GM12878 (cell line): ENCODE results near the gene DLG2. TPM values are rescaled to one million over a fixed set of nuclear protein-coding genes. Genes with fewer than 3 reads are reported as not detected.

Experiments
- ATAC-seq: fragments of 200-7000 bp; cut with Tn5 transposase; 3 replicates; pipeline ENCODE4 v1.9.1; 2020; ENCODE audit warnings: mild to moderate bottlenecking, moderate library complexity
- BruUV-seq: library from RNA; stranded (reverse); fragments of 400-500 nt; replicated peaks from 2 replicates; lab custom pipeline; 2021; lab: Mats Ljungman, UMichigan
- CTCF ChIA-PET: fragments of 300-600 bp; sonication (Branson Sonifier 250); formaldehyde crosslinking; extraction: SDS; loops from one replicate; lab custom pipeline; 2021; ENCODE audit warnings: inconsistent platforms; lab: Yijun Ruan, JAX
- POLR2A ChIA-PET: fragments of 350-600 bp; formaldehyde crosslinking; extraction: SDS; loops from one replicate; lab custom pipeline; 2021; ENCODE audit warnings: inconsistent platforms; lab: Charles Lee
- RAD21 ChIA-PET: fragments of 300-600 bp; sonication (Branson Sonifier 250); formaldehyde crosslinking; loops from one replicate; lab custom pipeline; 2023; ENCODE audit warnings: antibody characterized with exemption; ENCODE audit not compliant: unreplicated experiment; lab: Charles Lee
- SMC1A ChIA-PET: fragments of 300-600 bp; sonication (Branson Sonifier 250); formaldehyde crosslinking; loops from one replicate; lab custom pipeline; 2023; ENCODE audit not compliant: unreplicated experiment, uncharacterized antibody; lab: Charles Lee
- DNase-seq: peaks from one replicate; pipeline ENCODE4 v3.0.0-alpha.2; 2011; ENCODE audit warnings: low read depth, low spot score
- FAIRE-seq: peaks from 3 replicates; lab custom pipeline; 2011; peaks lifted over from hg19 to GRCh38; lab: Jason Lieb, UNC
- H2AFZ ChIP-seq: 2 replicates; pipeline ENCODE4 v1.6.0; 2011; ENCODE audit warnings: low read depth, low read length, control low read depth; ENCODE audit not compliant: control insufficient read depth
- H3K27ac ChIP-seq: 2 replicates; pipeline ENCODE4 v1.5.1; 2011; ENCODE audit warnings: control low read depth; ENCODE audit not compliant: control insufficient read depth, insufficient read depth
- H3K27me3 ChIP-seq, 2 experiments: replicated peaks in 1 of 2; 2 replicates each; pipeline versions ENCODE4 v1.6.0 to v1.6.1; 2011; ENCODE audit warnings: low read length in 1 of 2; ENCODE audit not compliant: control insufficient read depth in 2 of 2, insufficient read depth in 2 of 2
- H3K36me3 ChIP-seq, 2 experiments: 2 replicates each; pipeline ENCODE4 v1.5.1; 2011; ENCODE audit warnings: low read length in 1 of 2; ENCODE audit not compliant: control insufficient read depth in 2 of 2, insufficient read depth in 2 of 2
- H3K4me1 ChIP-seq: 2 replicates; pipeline ENCODE4 v1.6.1; 2011; ENCODE audit warnings: mild to moderate bottlenecking, low read length, moderate library complexity, mixed read lengths; ENCODE audit not compliant: control insufficient read depth, insufficient read depth
- H3K4me2 ChIP-seq: 2 replicates; pipeline ENCODE4 v1.6.0; 2011; ENCODE audit warnings: control low read depth; ENCODE audit not compliant: control insufficient read depth, insufficient read depth
- H3K4me3 ChIP-seq: fragments of 200-600 bp; sonication (generic); 2 replicates; pipeline ENCODE4 v1.5.1; 2016
- H3K79me2 ChIP-seq: 2 replicates; pipeline ENCODE4 v1.6.0; 2011; ENCODE audit warnings: low read length; ENCODE audit not compliant: control insufficient read depth, insufficient read depth
- H3K9ac ChIP-seq: 2 replicates; pipeline ENCODE4 v1.8.0; 2011; ENCODE audit warnings: low read length, control low read depth, mixed read lengths; ENCODE audit not compliant: control insufficient read depth, insufficient read depth
- H3K9me3 ChIP-seq: replicated peaks from 3 replicates; pipeline ENCODE4 v1.5.1; 2011; ENCODE audit warnings: mild to moderate bottlenecking, low read length; ENCODE audit not compliant: control insufficient read depth, insufficient read depth
- H4K20me1 ChIP-seq: 2 replicates; pipeline ENCODE4 v1.6.0; 2011; ENCODE audit not compliant: control insufficient read depth, insufficient read depth
- BACH1 ChIP-seq: fragments of 450-650 bp; IDR thresholded peaks from 2 replicates; pipeline ENCODE4 v1.6.1; 2017; ENCODE audit warnings: mild to moderate bottlenecking, borderline replicate concordance
- EP300 ChIP-seq, 2 experiments: fragments of 150-350 bp in 1 of 2; IDR thresholded peaks; 2 replicates each; pipeline ENCODE4 v1.6.1; 2011 to 2012; ENCODE audit warnings: low read depth in 2 of 2, low read length in 2 of 2, borderline replicate concordance in 1 of 2, improper control_type of control experiment in 1 of 2, inconsistent platforms in 1 of 2; ENCODE audit not compliant: control insufficient read depth in 1 of 2
- HSF1 ChIP-seq: fragments of 150-350 bp; IDR thresholded peaks from 2 replicates; pipeline ENCODE4 v1.6.1; 2014; ENCODE audit warnings: mild to moderate bottlenecking, low read depth, low read length
- MAX ChIP-seq: IDR thresholded peaks from 2 replicates; pipeline ENCODE4 v1.6.1; 2012; ENCODE audit warnings: low read depth, low read length, improper control_type of control experiment
- SMC3 ChIP-seq: IDR thresholded peaks from 2 replicates; pipeline ENCODE4 v1.6.1; 2011; ENCODE audit warnings: low read length, improper control_type of control experiment, borderline replicate concordance
- STAT3 ChIP-seq: IDR thresholded peaks from 2 replicates; pipeline ENCODE4 v1.6.1; 2011; ENCODE audit warnings: low read depth, low read length, improper control_type of control experiment
- SUPT20H ChIP-seq: IDR thresholded peaks from 2 replicates; pipeline ENCODE4 v1.6.1; 2011; ENCODE audit warnings: low read depth, mild to moderate bottlenecking, low read length, moderate library complexity, borderline replicate concordance; ENCODE audit not compliant: control insufficient read depth
- TBL1XR1 ChIP-seq: IDR thresholded peaks from 2 replicates; pipeline ENCODE4 v1.6.1; 2012; ENCODE audit warnings: low read depth, low read length, improper control_type of control experiment
- WGBS: methylation state at CpG from one replicate; pipeline ENCODE4 v1.1.6; 2016; ENCODE audit warnings: low lambda C conversion rate; ENCODE audit not compliant: insufficient replicate concordance, insufficient coverage; ENCODE audit errors: missing lambda C conversion rate; 5-methylcytosine and 5-hydroxymethylcytosine counted together
- in situ Hi-C: fragments of 300-500 bp; cut with MboI; formaldehyde crosslinking; loops from 9 replicates; pipeline ENCODE4 v1.14.3; 2018; ENCODE audit warnings: mixed read lengths
- intact Hi-C: fragments of 100-400 bp; cut with micrococcal nuclease; formaldehyde crosslinking; loops from one replicate; pipeline ENCODE4 v1.14.2; 2022; ENCODE audit not compliant: unreplicated experiment
- polyA plus RNA-seq, 11 experiments: library from polyadenylated mRNA; depleted of rRNA in 4 of 11; unstranded in 6 of 11; stranded (reverse) in 5 of 11; fragments of >200 nt; fragmentation: Nextera tagmentation in 4 of 11; fragmentation: Illumina TruSeq in 1 of 11; extraction: Ambion mirVana in 4 of 11; extraction: Trizol in 1 of 11; gene quantifications; 1 replicate in 1 of 11; 2 replicates in 10 of 11; pipeline versions ENCODE4 v1.2.1 to v1.2.3, GENCODE V29; 2011 to 2016; ENCODE audit warnings: inconsistent platforms in 2 of 11, missing spikeins in 2 of 11, low read depth in 1 of 11
- total RNA-seq, 4 experiments: library from RNA; depleted of rRNA in 3 of 4; stranded (reverse); fragments of >200 nt in 3 of 4; fragmentation: Illumina TruSeq in 1 of 4; extraction: Trizol in 1 of 4; gene quantifications; 2 replicates each; pipeline versions ENCODE4 v1.2.1 to v1.2.3, GENCODE V29; 2013 to 2021
- TF ChIP-seq, protein P1 (sequence below): fragments of 450-650 bp; IDR thresholded peaks from 2 replicates; pipeline ENCODE4 v1.6.1; 2016; ENCODE audit warnings: mild to moderate bottlenecking
- TF ChIP-seq, protein P2 (sequence below): fragments of 450-650 bp; formaldehyde crosslinking; IDR thresholded peaks from 2 replicates; pipeline ENCODE4 v1.4.0; 2020; ENCODE audit warnings: mild to moderate bottlenecking, moderate library complexity

The DLG2 gene
- total and polyA plus RNA-seq, 10 of the 15 experiments (the other 5 are each of a cell fraction or from before 2014, with no cell fraction given), result 0.09 to 0.98 (median 0.35) TPM

DNA sequence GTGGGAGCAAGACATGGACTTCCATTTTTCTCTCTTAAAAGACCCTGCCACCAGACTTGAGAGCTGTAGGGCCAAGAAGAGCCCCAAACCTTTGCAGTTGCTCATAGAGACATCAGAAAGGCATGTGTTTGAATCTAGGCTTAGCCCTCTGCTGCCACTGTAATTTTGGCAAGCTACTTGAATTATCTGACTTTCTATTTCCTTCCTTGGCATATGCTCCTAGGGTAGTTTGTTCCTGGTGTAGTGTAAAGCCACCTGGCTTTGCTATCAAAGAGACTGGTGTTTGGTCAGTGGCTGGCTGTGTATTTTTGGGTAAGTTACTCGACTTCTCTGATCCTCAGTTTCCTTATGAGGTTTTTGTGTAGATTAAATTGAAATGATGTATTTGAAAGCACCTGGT lies 2088.9 kb downstream of the DLG2 start:
- H3K79me2 ChIP-seq, result no peaks in the 10 kb centered on the region
- no peaks in the 10 kb centered on the region for H3K36me3 ChIP-seq
- ChIA-PET RAD21 (interaction anchor here (0.6 kb wide), 1 partner anchor 128 kb away, joined by 3 read pairs; no protein-coding TSS in a partner anchor), CTCF (no interaction called here), POLR2A (no interaction called here), SMC1A (no interaction called here)
- no TSS peak for BruUV-seq
- H3K4me1 ChIP-seq, result no peaks in the 10 kb centered on the region
- WGBS, result 0% methylated on average over 1 of the region's 1 CpG
- in situ Hi-C loops, result no loop called here
- no peaks in the 10 kb centered on the region for H4K20me1 ChIP-seq
- H3K4me3 ChIP-seq, result no peak overlapping the region
- intact Hi-C loops, result no loop called here
- no peaks in the 10 kb centered on the region; a peak in 1 of 4 replicates for H3K27me3 ChIP-seq
- FAIRE-seq (no peak), DNase-seq (no peak), ATAC-seq (no peak)
- no peak overlapping the region for H2AFZ ChIP-seq
- no peak overlapping the region for H3K27ac ChIP-seq
- no peaks in the 10 kb centered on the region for H3K9me3 ChIP-seq
- H3K9ac ChIP-seq, result no peak overlapping the region
- no peak overlapping the region for H3K4me2 ChIP-seq
- no peak for TF ChIP-seq EP300 (IDR thresholded peaks at IDR 0.05; ENCODE audit: borderline replicate concordance in 1 of 2, control insufficient read depth in 1 of 2, low read depth in 2 of 2, low read length in 2 of 2)

- ChIA-PET CTCF (no interaction called here), RAD21 (no interaction called here), SMC1A (interaction anchor here (0.5 kb wide), 1 partner anchor 113 kb away, joined by 3 read pairs; no protein-coding TSS in a partner anchor), POLR2A (no interaction called here)
- intact Hi-C loops, result no loop called here
- Histone ChIP-seq H3K36me3 (no peaks in the 10 kb centered on the region), H2AFZ (no peak overlapping the region), H4K20me1 (no peaks in the 10 kb centered on the region), H3K27me3 (no peaks in the 10 kb centered on the region), H3K4me3 (no peak overlapping the region), H3K9ac (no peak overlapping the region), H3K27ac (no peak overlapping the region), H3K9me3 (no peaks in the 10 kb centered on the region), H3K4me1 (no peaks in the 10 kb centered on the region), H3K79me2 (no peaks in the 10 kb centered on the region), H3K4me2 (no peak overlapping the region)
- WGBS, result 68% methylated on average over 5 of the region's 5 CpGs
- no peak for FAIRE-seq
- no peak for ATAC-seq
- BruUV-seq, result no TSS peak
- DNase-seq, result no peak
- in situ Hi-C loops, result no loop called here
- TF ChIP-seq, protein P1, sequence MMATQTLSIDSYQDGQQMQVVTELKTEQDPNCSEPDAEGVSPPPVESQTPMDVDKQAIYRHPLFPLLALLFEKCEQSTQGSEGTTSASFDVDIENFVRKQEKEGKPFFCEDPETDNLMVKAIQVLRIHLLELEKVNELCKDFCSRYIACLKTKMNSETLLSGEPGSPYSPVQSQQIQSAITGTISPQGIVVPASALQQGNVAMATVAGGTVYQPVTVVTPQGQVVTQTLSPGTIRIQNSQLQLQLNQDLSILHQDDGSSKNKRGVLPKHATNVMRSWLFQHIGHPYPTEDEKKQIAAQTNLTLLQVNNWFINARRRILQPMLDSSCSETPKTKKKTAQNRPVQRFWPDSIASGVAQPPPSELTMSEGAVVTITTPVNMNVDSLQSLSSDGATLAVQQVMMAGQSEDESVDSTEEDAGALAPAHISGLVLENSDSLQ, result no peak
- TF ChIP-seq HSF1, result no peak
- TF ChIP-seq, protein P2, sequence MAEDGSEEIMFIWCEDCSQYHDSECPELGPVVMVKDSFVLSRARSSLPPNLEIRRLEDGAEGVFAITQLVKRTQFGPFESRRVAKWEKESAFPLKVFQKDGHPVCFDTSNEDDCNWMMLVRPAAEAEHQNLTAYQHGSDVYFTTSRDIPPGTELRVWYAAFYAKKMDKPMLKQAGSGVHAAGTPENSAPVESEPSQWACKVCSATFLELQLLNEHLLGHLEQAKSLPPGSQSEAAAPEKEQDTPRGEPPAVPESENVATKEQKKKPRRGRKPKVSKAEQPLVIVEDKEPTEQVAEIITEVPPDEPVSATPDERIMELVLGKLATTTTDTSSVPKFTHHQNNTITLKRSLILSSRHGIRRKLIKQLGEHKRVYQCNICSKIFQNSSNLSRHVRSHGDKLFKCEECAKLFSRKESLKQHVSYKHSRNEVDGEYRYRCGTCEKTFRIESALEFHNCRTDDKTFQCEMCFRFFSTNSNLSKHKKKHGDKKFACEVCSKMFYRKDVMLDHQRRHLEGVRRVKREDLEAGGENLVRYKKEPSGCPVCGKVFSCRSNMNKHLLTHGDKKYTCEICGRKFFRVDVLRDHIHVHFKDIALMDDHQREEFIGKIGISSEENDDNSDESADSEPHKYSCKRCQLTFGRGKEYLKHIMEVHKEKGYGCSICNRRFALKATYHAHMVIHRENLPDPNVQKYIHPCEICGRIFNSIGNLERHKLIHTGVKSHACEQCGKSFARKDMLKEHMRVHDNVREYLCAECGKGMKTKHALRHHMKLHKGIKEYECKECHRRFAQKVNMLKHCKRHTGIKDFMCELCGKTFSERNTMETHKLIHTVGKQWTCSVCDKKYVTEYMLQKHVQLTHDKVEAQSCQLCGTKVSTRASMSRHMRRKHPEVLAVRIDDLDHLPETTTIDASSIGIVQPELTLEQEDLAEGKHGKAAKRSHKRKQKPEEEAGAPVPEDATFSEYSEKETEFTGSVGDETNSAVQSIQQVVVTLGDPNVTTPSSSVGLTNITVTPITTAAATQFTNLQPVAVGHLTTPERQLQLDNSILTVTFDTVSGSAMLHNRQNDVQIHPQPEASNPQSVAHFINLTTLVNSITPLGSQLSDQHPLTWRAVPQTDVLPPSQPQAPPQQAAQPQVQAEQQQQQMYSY (CRISPR knock-in tag), result no peak
- TF ChIP-seq MAX, result no peak
- TF ChIP-seq BACH1, result no peak
- TF ChIP-seq SUPT20H, result no peak
- no peak for TF ChIP-seq SMC3
- TF ChIP-seq TBL1XR1, result no peak
- TF ChIP-seq STAT3, result no peak
Measured at GRCh38 chr11:83537131-83537610, 2090.0 kb downstream of the DLG2 start.
